ENCODE results near the gene LRRN4CL.
"Not testable (repeated sequence)": the region's sequence is repeated elsewhere in the genome, so short reads cannot be mapped to it uniquely, and the experiment has no call there.

The LRRN4CL gene

GRCh38 chr11:62689421-62690183 is at the start of gene LRRN4CL:
LRRN4CL (minus strand) TSS chr11:62689530; CDS start chr11:62688508, 1,022 bp downstream.
- FAIRE-seq, result no peak

GRCh38 chr11:62737196-62737595 is 47.9 kb upstream of the LRRN4CL start:
- FAIRE-seq, result no peak

GRCh38 chr11:62732830-62733229 is 43.5 kb upstream of the LRRN4CL start:
- FAIRE-seq, result no peak

- FAIRE-seq, result not testable (repeated sequence)
These were observed 40.7 kb upstream of the LRRN4CL start for GRCh38 chr11:62730076-62730475.

- FAIRE-seq, result no peak
These were observed 39.0 kb upstream of the LRRN4CL start, which contains the start of gene TTC9C for GRCh38 chr11:62728171-62728988. TTC9C (plus strand) TSS chr11:62728486; CDS start chr11:62728849, 363 bp downstream.

GRCh38 chr11:62727872-62728170 is 38.5 kb upstream of the LRRN4CL start:
- FAIRE-seq, result no peak

- no peak for FAIRE-seq
These were observed 38.0 kb upstream of the LRRN4CL start, which contains the start of gene HNRNPUL2 for GRCh38 chr11:62727165-62727871. HNRNPUL2 (minus strand) TSS chr11:62727457; CDS start chr11:62727156, 301 bp downstream.

- no peak for FAIRE-seq
These were observed 37.5 kb upstream of the LRRN4CL start for GRCh38 chr11:62726915-62727164.

GRCh38 chr11:62726156-62726914 is 37.0 kb upstream of the LRRN4CL start:
- FAIRE-seq, result no peak

- FAIRE-seq, result no peak
These were observed 36.3 kb upstream of the LRRN4CL start for GRCh38 chr11:62725646-62726045.

GRCh38 chr11:62724171-62724570 is 34.8 kb upstream of the LRRN4CL start:
- no peak for FAIRE-seq

GRCh38 chr11:62721994-62722393 is 32.7 kb upstream of the LRRN4CL start:
- no peak for FAIRE-seq

- FAIRE-seq, result no peak
These were observed 30.1 kb upstream of the LRRN4CL start for GRCh38 chr11:62719302-62719978.

GRCh38 chr11:62716816-62717215 is 27.5 kb upstream of the LRRN4CL start:
- no peak for FAIRE-seq

- FAIRE-seq, result no peak
These were observed 26.9 kb upstream of the LRRN4CL start for GRCh38 chr11:62716206-62716605.

GRCh38 chr11:62715150-62716130 is 26.1 kb upstream of the LRRN4CL start:
- no peak for FAIRE-seq

GRCh38 chr11:62713343-62713742 is 24.0 kb upstream of the LRRN4CL start:
- FAIRE-seq, result no peak

GRCh38 chr11:62712861-62713260 is 23.5 kb upstream of the LRRN4CL start:
- FAIRE-seq, result no peak

GRCh38 chr11:62712276-62712812 is 23.0 kb upstream of the LRRN4CL start:
- FAIRE-seq, result no peak

GRCh38 chr11:62710001-62710345 is 20.6 kb upstream of the LRRN4CL start:
- FAIRE-seq, result no peak
